PFSK-1 (cell line): ENCODE data around the gene SPDYE4.

Experiments
- FOXP2 ChIP-seq: optimal IDR thresholded peaks from 2 replicates; pipeline ENCODE3; 2011; ENCODE audit warnings: borderline replicate concordance, control low read depth, inconsistent platforms; ENCODE audit not compliant: insufficient read depth; ENCODE audit errors: extremely low read length, extremely low read depth
- POLR2AphosphoS5 ChIP-seq: IDR thresholded peaks from 2 replicates; pipeline ENCODE4 v1.6.1; 2012; ENCODE audit warnings: low read depth, mild to moderate bottlenecking, control low read depth, low read length, moderate library complexity
- REST ChIP-seq, 2 experiments: IDR thresholded peaks; 2 replicates each; pipeline versions ENCODE4 v1.6.1 to v1.8.0; 2011 to 2012; ENCODE audit warnings: low read depth in 2 of 2, low read length in 2 of 2, control low read depth in 1 of 2, inconsistent platforms in 1 of 2, mild to moderate bottlenecking in 1 of 2, moderate library complexity in 1 of 2; ENCODE audit not compliant: insufficient read depth in 1 of 2
- SIN3A ChIP-seq: IDR thresholded peaks from 2 replicates; pipeline ENCODE4 v1.6.1; 2012; ENCODE audit warnings: mild to moderate bottlenecking, low read length, moderate library complexity, borderline replicate concordance; ENCODE audit not compliant: insufficient read depth
- TAF1 ChIP-seq: IDR thresholded peaks from 2 replicates; pipeline ENCODE4 v1.6.1; 2012; ENCODE audit warnings: low read length, control low read depth, borderline replicate concordance; ENCODE audit not compliant: insufficient read depth

GRCh38 chr17:8747742-8748141 lies 10.6 kb downstream of the SPDYE4 start:
- TF ChIP-seq REST (IDR thresholded peaks at IDR 0.05; ENCODE audit: insufficient read depth in 1 of 2, low read depth in 2 of 2, low read length in 2 of 2) (no peak), SIN3A (no peak), TAF1 (no peak), POLR2AphosphoS5 (no peak), FOXP2 (no peak)
